Femur (tissue), 1 donor: ENCODE measurements around the gene AHSP.
"Not testable (repeated sequence)": the region's sequence is repeated elsewhere in the genome, so short reads cannot be mapped to it uniquely, and the experiment has no call there.

Experiments
- DNase-seq: peaks from one replicate; pipeline ENCODE4 v3.0.0-alpha.2; 2017

Gene AHSP

GRCh38 chr16:31527734-31528274, at the start of gene AHSP:
TSS of gene AHSP (plus strand) at chr16:31527900. CDS start at chr16:31528140, 240 bp downstream.
- no peak for DNase-seq

- DNase-seq: no peak
These were observed 48.7 kb upstream of the AHSP start for GRCh38 chr16:31478956-31479355.

DNA sequence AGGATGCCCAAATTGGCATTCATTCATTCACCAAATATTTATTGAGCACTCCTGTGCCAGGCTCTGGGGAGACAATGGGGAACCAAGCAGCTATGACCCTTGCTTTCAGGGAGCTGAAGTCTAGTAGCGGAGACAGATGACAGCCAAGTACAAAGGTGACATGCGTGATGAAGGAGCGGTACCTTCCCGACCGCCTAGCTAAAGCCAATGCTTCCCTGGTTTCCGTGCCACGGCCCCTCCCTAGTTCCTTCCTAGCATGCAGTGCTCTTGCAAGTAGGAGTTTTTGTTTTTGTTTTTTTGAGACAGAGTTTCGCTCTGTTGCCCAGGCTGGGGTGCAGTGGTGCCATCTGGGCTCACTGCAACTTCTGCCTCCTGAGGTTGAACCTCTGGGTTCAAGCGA, 47.9 kb upstream of the AHSP start:
- no peak for DNase-seq

DNA sequence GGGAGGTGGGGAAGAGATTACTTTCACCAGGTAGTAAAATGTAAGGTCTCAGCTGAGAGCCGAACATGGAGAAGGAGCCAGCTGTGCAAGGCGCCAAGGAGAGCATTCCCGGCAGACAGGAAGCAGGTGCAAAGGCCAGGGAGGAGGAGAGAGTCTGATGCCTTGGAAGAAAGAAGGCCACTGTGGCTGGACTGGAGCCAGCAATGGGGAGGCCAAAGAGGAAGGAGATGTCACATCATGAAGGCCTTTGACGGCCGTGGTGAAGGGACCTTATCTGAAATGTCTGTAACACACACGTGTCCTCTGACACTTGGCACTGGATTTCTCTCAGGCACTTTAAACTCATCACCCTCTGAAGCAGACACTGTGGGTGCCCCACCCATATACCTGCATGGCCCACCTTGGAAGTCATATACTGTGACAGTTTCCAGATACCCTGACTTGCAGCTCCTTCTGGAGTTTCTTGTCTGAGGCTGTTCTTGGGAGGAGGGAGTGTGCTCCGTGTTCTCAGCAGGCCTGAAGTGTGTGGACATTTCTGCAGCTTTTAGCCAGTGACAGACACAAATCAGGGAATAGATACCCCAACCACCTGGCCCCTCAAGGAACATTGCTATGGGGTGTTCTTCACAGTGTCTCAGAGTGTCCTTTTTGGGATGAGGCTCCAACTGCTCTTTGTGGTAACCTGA, 46.7 kb upstream of the AHSP start:
- peak; percentile 57 for DNase-seq

DNA sequence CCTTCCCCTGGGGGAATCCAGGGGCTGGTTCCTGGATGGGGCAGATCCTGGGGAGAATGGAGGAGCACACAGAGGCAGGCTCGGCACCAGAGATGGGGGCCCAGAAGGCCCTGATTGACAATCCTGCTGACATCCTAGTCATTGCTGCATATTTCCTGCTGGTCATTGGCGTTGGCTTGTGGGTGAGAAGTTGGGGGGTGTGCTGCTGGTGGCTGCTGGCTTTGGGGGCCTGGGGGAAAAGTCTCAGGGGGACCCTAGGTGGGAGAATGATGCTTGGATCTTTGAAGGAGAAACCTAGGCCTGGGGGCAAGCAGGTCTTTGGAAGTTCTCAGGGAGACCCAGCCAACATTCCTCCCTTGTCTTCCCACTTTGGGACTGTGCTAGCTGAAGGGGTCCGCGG, 44.6 kb upstream of the AHSP start, which contains the start of gene SLC5A2:
Gene SLC5A2 (plus strand): TSS at position 43 of the 400 bp plus-strand sequence. CDS start 14 bp downstream, at position 57.
- no peak for DNase-seq

- not testable (repeated sequence) for DNase-seq
These were observed 43.7 kb upstream of the AHSP start for GRCh38 chr16:31484048-31484447.

DNA sequence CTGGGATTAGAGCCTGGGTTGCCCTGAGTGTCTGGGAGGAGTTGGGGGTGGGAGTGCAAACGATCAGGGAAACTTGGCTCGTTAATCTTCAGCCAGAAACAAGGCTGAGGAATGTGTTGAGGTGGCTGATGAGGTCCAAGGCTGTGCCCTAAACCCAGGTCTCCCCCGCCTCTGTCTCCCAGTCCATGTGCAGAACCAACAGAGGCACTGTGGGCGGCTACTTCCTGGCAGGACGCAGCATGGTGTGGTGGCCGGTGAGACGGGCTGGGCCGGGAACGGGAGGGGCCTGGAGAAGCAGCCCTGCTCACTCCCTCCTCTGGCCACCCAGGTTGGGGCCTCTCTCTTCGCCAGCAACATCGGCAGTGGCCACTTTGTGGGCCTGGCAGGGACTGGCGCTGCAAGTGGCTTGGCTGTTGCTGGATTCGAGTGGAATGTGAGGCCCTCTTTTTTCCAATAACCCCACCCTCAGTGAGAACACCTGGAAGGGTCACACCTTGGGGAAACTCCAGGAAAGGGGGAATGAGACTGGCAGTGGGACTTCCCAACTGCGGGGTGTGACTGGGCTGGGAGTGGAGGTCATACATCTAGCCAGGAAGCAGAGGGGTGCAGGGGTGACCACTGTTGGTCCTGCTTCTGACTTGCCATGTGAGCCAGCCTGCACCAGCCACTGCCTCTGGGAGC, 43.1 kb upstream of the AHSP start:
- DNase-seq: no peak

DNA sequence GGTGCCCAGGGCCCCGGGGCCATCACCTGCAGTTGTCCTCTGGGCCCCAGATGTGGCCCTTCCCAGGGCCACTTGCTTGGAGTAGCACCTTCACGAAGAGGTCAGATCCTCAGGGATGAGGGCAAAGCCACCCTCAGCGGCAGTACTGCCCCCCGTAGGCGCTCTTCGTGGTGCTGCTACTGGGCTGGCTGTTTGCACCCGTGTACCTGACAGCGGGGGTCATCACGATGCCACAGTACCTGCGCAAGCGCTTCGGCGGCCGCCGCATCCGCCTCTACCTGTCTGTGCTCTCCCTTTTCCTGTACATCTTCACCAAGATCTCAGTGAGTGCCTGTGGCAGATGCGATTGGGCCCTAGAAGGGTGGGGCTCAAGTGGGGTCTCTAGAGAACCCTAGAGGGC, 42.1 kb upstream of the AHSP start:
- no peak for DNase-seq

DNA sequence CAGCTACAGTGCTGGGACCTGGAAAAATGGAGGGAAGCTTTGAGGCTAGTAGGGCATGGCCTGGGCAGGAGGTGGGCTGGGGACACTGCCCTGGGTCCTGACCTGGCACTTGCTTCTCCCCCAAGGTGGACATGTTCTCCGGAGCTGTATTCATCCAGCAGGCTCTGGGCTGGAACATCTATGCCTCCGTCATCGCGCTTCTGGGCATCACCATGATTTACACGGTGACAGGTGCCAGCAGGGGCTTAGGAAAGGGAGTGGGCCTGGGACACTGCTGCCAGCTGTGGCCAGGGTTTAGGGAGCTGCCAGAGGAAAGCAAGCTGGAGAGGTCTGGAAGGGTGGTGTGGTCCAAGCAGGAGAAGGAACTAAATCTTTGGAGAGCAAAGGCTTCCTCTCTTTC, 41.7 kb upstream of the AHSP start:
- DNase-seq: peak; percentile 74

DNA sequence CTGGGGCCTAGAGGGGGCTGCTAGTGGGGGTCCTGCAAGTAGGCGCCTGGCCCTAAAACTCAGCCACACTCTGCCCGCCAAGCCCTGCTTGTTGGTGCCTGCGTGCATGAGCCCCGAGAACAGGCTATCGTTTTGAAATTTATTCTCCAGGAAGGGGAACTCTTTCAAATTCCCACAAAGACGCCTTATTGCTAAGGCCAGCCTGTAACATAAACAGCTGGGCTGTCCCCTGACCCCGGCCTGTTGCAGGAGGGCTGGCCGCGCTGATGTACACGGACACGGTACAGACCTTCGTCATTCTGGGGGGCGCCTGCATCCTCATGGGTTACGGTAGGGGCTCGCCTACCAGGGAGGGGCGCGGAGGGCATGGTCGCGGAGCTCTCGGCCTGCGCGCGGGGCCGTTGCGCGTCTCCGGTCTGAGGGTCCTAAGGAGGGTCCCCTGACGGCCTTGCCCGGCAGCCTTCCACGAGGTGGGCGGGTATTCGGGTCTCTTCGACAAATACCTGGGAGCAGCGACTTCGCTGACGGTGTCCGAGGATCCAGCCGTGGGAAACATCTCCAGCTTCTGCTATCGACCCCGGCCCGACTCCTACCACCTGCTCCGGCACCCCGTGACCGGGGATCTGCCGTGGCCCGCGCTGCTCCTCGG, 40.5 kb upstream of the AHSP start:
- no peak for DNase-seq

GRCh38 chr16:31487720-31488467, 39.8 kb upstream of the AHSP start:
- DNase-seq: peak; percentile 72

DNA sequence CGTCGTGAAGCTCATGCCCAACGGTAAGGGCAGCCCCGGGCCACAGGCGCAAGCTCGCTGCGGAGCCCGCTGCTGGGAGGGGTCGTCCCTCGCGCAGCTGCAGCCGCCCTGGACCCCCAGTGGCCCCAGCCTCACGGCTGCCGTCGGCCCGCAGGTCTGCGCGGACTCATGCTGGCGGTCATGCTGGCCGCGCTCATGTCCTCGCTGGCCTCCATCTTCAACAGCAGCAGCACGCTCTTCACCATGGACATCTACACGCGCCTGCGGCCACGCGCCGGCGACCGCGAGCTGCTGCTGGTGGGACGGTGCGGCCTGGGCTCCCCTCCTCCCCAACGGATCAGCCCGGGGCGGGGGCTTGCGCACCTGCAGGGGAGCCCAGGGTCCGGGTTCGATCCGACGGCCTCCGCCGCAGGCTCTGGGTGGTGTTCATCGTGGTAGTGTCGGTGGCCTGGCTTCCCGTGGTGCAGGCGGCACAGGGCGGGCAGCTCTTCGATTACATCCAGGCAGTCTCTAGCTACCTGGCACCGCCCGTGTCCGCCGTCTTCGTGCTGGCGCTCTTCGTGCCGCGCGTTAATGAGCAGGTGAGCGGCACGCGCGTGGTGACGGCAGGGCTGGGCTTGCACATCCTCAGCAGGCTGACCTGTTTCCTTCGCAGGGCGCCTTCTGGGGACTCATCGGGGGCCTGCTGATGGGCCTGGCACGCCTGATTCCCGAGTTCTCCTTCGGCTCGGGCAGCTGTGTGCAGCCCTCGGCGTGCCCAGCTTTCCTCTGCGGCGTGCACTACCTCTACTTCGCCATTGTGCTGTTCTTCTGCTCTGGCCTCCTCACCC, 39.0 kb upstream of the AHSP start:
- DNase-seq: no peak

- DNase-seq: no peak
These were observed 38.5 kb upstream of the AHSP start for GRCh38 chr16:31489298-31489564.

GRCh38 chr16:31489616-31490584, 37.8 kb upstream of the AHSP start:
- DNase-seq: no peak

DNA sequence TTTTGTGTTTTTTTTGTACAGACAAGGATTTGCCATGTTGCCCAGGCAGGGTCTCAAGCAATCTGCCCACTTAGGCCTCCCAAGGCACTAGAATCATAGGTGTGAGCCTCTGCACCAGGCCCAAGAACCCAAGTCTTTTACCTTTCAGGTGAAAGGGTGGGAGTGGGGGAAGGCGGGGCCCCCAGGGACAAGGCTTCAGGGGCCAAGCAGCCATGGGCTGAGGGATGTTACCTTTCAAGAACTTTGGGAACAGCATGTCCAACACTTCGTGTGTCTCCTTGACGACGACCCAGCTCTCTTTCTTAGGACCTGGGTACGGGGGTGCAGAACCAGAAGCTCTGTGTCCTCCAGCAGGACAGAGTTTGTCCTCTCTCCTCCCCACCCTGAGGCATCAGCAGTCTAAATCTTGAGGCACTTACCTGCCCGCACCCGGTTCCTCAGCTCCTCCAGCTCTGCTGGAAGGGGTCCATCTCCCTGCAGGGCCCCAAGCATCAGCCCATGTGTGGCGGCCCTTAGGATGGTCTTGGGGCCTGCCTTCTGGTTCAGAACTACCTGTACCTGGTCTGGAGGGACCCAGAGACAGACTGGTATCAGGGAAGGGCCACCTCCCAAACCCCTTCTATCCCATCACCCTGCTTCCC, 35.8 kb upstream of the AHSP start:
- DNase-seq: no peak

GRCh38 chr16:31493506-31494125, 34.1 kb upstream of the AHSP start:
- DNase-seq: no peak

- no peak for DNase-seq
These were observed 31.0 kb upstream of the AHSP start for GRCh38 chr16:31496670-31497069.

- DNase-seq: no peak
These were observed 29.2 kb upstream of the AHSP start for GRCh38 chr16:31498493-31498892.

- DNase-seq: no peak
These were observed 27.8 kb upstream of the AHSP start for GRCh38 chr16:31499928-31500327.
